PFSK-1 (cell line): ENCODE measurements around the gene RPN1.

Experiments used
- FOXP2 ChIP-seq: optimal IDR thresholded peaks from 2 replicates; pipeline ENCODE3; 2011; ENCODE audit warnings: borderline replicate concordance, control low read depth, inconsistent platforms; ENCODE audit not compliant: insufficient read depth; ENCODE audit errors: extremely low read length, extremely low read depth
- POLR2AphosphoS5 ChIP-seq: IDR thresholded peaks from 2 replicates; pipeline ENCODE4 v1.6.1; 2012; ENCODE audit warnings: low read depth, mild to moderate bottlenecking, control low read depth, low read length, moderate library complexity
- SIN3A ChIP-seq: IDR thresholded peaks from 2 replicates; pipeline ENCODE4 v1.6.1; 2012; ENCODE audit warnings: mild to moderate bottlenecking, low read length, moderate library complexity, borderline replicate concordance; ENCODE audit not compliant: insufficient read depth
- TAF1 ChIP-seq: IDR thresholded peaks from 2 replicates; pipeline ENCODE4 v1.6.1; 2012; ENCODE audit warnings: low read length, control low read depth, borderline replicate concordance; ENCODE audit not compliant: insufficient read depth
- TF ChIP-seq, protein P1 (sequence below), 2 experiments: IDR thresholded peaks; 2 replicates each; pipeline versions ENCODE4 v1.6.1 to v1.8.0; 2011 to 2012; ENCODE audit warnings: low read depth in 2 of 2, low read length in 2 of 2, control low read depth in 1 of 2, inconsistent platforms in 1 of 2, mild to moderate bottlenecking in 1 of 2, moderate library complexity in 1 of 2; ENCODE audit not compliant: insufficient read depth in 1 of 2

The RPN1 gene

DNA sequence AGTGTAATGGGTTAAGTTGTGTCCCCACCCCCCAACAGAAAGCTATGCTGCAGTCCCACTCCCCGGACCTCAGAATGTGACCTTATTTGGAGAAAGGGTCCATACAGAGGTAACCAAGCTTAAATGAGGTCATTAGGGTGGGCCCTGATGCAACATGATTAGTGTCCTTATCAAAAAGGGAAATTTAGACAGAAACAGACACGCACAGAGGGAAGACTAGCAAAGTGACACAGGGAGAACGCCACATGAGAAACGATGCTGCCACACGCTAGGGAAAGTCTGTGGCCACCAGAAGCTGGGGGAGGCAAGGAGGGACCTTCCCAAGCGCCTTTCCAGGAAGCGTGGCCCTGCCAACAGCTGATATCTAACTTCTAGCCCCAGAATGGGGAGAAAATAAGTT is 65.4 kb downstream of the RPN1 start:
- TF ChIP-seq TAF1 (no peak), SIN3A (no peak), POLR2AphosphoS5 (no peak), FOXP2 (no peak)
- TF ChIP-seq, protein P1, sequence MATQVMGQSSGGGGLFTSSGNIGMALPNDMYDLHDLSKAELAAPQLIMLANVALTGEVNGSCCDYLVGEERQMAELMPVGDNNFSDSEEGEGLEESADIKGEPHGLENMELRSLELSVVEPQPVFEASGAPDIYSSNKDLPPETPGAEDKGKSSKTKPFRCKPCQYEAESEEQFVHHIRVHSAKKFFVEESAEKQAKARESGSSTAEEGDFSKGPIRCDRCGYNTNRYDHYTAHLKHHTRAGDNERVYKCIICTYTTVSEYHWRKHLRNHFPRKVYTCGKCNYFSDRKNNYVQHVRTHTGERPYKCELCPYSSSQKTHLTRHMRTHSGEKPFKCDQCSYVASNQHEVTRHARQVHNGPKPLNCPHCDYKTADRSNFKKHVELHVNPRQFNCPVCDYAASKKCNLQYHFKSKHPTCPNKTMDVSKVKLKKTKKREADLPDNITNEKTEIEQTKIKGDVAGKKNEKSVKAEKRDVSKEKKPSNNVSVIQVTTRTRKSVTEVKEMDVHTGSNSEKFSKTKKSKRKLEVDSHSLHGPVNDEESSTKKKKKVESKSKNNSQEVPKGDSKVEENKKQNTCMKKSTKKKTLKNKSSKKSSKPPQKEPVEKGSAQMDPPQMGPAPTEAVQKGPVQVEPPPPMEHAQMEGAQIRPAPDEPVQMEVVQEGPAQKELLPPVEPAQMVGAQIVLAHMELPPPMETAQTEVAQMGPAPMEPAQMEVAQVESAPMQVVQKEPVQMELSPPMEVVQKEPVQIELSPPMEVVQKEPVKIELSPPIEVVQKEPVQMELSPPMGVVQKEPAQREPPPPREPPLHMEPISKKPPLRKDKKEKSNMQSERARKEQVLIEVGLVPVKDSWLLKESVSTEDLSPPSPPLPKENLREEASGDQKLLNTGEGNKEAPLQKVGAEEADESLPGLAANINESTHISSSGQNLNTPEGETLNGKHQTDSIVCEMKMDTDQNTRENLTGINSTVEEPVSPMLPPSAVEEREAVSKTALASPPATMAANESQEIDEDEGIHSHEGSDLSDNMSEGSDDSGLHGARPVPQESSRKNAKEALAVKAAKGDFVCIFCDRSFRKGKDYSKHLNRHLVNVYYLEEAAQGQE (IDR thresholded peaks at IDR 0.05; ENCODE audit: insufficient read depth in 1 of 2, low read depth in 2 of 2, low read length in 2 of 2): no peak

DNA sequence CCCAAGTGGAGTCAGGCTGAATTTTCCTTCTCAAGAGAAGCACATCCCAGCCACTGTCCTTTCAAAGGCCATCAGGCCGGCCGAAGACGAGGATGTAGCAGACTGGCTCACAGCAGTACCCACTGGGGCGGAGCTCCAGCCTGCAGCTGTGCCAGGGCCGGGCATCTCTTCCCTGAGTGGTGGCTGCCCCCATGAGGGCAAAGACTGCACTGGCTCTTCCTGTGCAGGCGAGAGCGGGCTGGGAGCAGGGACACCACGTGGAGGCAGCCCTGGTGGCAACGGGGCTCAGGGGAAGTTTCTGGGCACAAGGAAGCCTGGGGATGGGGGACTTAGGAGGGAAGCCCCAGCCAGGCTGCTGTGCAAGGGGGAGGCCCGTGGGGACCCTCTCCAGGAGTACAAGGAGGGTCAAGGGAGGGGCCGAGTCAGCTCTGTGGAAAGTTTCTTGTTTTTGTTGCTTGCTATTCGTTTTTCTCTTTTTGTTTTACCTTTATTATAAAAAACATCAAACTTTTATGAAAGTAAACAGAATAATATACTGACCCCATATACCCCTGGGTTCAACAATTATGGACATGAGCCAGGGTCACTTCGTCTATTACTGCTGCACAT is 66.1 kb downstream of the RPN1 start:
- no peak for TF ChIP-seq TAF1
- peak; percentile 77 for TF ChIP-seq FOXP2
- TF ChIP-seq, protein P1 (IDR thresholded peaks at IDR 0.05; ENCODE audit: insufficient read depth in 1 of 2, low read depth in 2 of 2, low read length in 2 of 2): no peak

DNA sequence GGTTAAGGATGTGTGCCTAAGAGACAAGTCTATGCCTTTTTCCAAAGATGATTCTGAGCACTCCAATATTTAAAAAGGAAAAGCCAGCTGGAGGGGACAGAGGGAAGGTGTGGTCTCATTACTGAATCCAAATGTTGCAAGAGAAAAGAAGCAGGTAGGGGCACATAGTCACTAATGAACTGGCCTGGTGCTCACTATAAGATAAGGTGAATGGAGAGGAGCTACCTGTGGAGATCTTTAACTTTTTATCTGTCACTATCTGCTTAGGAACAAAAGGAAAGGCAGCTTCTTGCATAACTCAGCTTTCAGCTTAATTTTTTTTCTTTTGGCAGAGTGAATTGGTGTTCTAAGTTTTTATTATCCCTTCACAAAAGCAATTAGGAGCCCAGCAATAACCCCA is 69.1 kb downstream of the RPN1 start:
- TF ChIP-seq FOXP2 (no peak), POLR2AphosphoS5 (no peak), SIN3A (no peak), TAF1 (no peak)
- TF ChIP-seq, protein P1 (IDR thresholded peaks at IDR 0.05; ENCODE audit: insufficient read depth in 1 of 2, low read depth in 2 of 2, low read length in 2 of 2): no peak

DNA sequence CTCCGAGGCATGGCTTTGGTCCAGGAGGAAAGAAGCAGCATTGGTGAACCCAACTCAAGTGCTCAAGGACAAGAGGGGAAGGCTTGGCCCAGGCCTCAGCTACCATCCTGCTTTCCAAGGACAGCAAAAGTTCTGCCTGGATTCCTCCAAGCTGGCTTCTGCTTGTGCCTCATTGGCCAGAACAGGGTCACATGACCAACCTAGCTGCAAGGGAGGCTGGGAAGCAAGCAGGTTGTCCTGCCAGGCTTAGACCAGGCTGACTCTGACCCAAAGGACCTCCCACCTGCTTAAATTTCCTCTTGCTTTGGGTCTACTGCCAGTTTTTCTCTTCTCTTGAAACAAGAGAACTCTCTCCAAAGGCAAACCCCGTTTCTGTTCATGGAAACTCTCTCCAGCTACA is 70.7 kb downstream of the RPN1 start:
- TF ChIP-seq, protein P1 (IDR thresholded peaks at IDR 0.05; ENCODE audit: insufficient read depth in 1 of 2, low read depth in 2 of 2, low read length in 2 of 2): no peak
- TF ChIP-seq FOXP2: no peak
- TF ChIP-seq POLR2AphosphoS5: no peak
- no peak for TF ChIP-seq SIN3A
- TF ChIP-seq TAF1: no peak

DNA sequence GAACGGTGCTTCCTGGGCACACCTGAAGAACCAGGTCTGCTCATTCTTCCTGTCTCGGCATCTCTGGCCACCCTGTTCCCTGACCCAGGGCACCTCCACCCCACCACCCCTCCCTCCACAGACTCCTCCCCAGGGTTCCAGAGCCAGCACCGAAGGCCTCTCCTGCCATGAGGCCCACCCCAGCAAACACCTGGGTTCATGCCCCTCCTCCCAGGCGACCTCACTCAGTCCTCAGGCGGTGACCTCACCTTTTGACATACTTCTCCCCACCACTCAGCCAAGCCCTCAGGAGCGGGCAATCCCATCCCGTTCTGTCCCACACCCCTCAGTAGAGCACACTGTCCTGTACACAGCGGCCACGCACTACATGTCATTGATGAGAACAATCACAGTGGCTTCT is 72.3 kb downstream of the RPN1 start:
- TF ChIP-seq, protein P1 (IDR thresholded peaks at IDR 0.05; ENCODE audit: insufficient read depth in 1 of 2, low read depth in 2 of 2, low read length in 2 of 2): no peak
